ENCODE results near the gene PSME1. TPM values are rescaled to one million over a fixed set of nuclear protein-coding genes. Genes with fewer than 3 reads are reported as not detected.

Gene PSME1
- total and polyA plus RNA-seq, 2 of the 13 experiments (the other 11 are each of a cell fraction or from before 2014, with no cell fraction given): 159 to 608 TPM

- TF ChIP-seq GRHL1 (CRISPR knock-in tag; conservative IDR thresholded peaks at IDR 0.05) (no peak), ZNF781 (CRISPR knock-in tag; IDR thresholded peaks at IDR 0.05; ENCODE audit: borderline replicate concordance, not compliant biosample characterization) (peak; percentile 63), ZNF652 (CRISPR knock-in tag; IDR thresholded peaks at IDR 0.05; ENCODE audit: borderline replicate concordance, low read depth) (no peak)
Observed at GRCh38 chr14:24116128-24116814, 19.7 kb upstream of the PSME1 start (continued).

- no peak overlapping the region for H2AFZ ChIP-seq (ENCODE audit: low read length)
- peaks cover 33% of the 10 kb centered on the region for H3K79me2 ChIP-seq (ENCODE audit: insufficient read depth, low read length)
- POLR2A ChIA-PET: interaction anchor here (1.0 to 15.5 kb wide), 5 partner anchors 14 to 59 kb away, joined by 3 to 977 read pairs (median 279); partner anchors contain the start of genes EMC9, FITM1, PCK2 and PSME1
- peaks cover 31% of the 10 kb centered on the region for H3K4me1 ChIP-seq (ENCODE audit: insufficient read depth, low read length)
- H3K9ac ChIP-seq (ENCODE audit: insufficient read depth, low read depth, low read length): peak overlapping the region; percentile 99; the same call in 1 of the 2 replicates
- H3K36me3 ChIP-seq (replicated peaks in 1 of 2; ENCODE audit: control insufficient read depth in 1 of 2, insufficient read depth in 2 of 2, low read length in 2 of 2): peaks cover 47 to 55% of the 10 kb centered on the region in 2 experiments
- in situ Hi-C loops (cut with HindIII; ENCODE audit: extremely low pct_ligation_motif_present, low pct_unique_long_range_greater_than_20kb): loop anchor here (25.0 kb wide), 1 partner anchor 1530 kb away; the partner anchor contains the start of genes ABHD4 and DAD1
- no peaks in the 10 kb centered on the region for H4K20me1 ChIP-seq (ENCODE audit: insufficient read depth, low read length)
- 0 out of 2 replicates have a peak overlapping the region, but pooled peaks have one; percentile 92 for H3K4me2 ChIP-seq (ENCODE audit: low read depth, low read length)
- H3K27me3 ChIP-seq (ENCODE audit: control insufficient read depth in 1 of 2, insufficient read depth in 2 of 2, low read length in 2 of 2): no peaks in the 10 kb centered on the region; a peak in 1 of 5 replicates
- H3K4me3 ChIP-seq (replicated peaks in 1 of 3; ENCODE audit: insufficient read depth in 1 of 3, low read depth in 2 of 3, low read length in 3 of 3): no peak overlapping the region
- H3K9me3 ChIP-seq (ENCODE audit: low read length): no peaks in the 10 kb centered on the region
- intact Hi-C loops (cut with micrococcal nuclease; ENCODE audit: unreplicated experiment): loop anchor here (10.0 kb wide), 2 partner anchors 812 to 1022 kb away; partner anchors contain the start of genes ACIN1, BCL2L2, C14orf119 and PPP1R3E
- DNase-seq (ENCODE audit: low spot score): no peak
- 96% methylated on average over 6 of the region's 6 CpGs for WGBS (ENCODE audit: low lambda C conversion rate)
- FAIRE-seq: no peak
- no TSS peak for BruUV-seq (replicated peaks)
- ATAC-seq: no peak
- CTCF ChIA-PET (ENCODE audit: low intra/inter-chr PET ratio, low total read pairs): no interaction called here
- H3K27ac ChIP-seq (ENCODE audit: extremely low read length, insufficient read depth, low read length): no peak overlapping the region
- no peak for TF ChIP-seq MXD1 (CRISPR knock-in tag; IDR thresholded peaks at IDR 0.05)
- 0 out of 2 replicates have a peak, but pooled peaks have one; percentile 18 for TF ChIP-seq ZNF687 (CRISPR knock-in tag; IDR thresholded peaks at IDR 0.05)
- TF ChIP-seq THAP7 (CRISPR knock-in tag; IDR thresholded peaks at IDR 0.05): peak; percentile 48; the same call in 1 of the 2 replicates
- no peak for TF ChIP-seq ARID3A (IDR thresholded peaks at IDR 0.05; ENCODE audit: low read depth, low read length)
- peak; percentile 71; the same call in 1 of the 2 replicates for TF ChIP-seq ZNF280B (CRISPR knock-in tag; IDR thresholded peaks at IDR 0.05; ENCODE audit: borderline replicate concordance)
- TF ChIP-seq WIZ (CRISPR knock-in tag; IDR thresholded peaks at IDR 0.05): 0 out of 2 replicates have a peak, but pooled peaks have one; percentile 15
Observed at GRCh38 chr14:24117179-24117578, 18.8 kb upstream of the PSME1 start.

Data from HepG2 (cell line).